ENCODE data around the gene RDH5.

DNA sequence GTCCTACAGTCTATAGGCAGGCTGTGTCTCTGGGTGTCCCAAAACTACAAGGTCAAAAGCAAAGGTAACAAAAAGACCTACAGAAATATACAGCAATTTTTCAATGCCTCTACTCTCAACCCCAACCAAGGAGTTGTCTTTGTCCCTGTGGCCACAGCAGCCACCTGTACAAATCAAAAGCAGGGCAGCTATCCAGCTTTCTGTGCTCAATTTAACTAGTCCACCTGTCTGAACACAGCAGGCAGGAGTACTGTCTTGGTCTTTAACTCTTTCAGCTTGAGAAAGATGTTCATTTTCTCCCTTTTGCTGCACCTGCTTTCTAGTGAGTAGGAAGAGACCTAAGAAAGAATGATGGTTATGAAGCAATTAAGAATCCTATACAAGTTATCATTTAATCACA is 42.5 kb downstream of the RDH5 start:
- TF ChIP-seq CTCF (IDR thresholded peaks at IDR 0.05; ENCODE audit: insufficient read depth, low read length, poor library complexity, severe bottlenecking) (no peak), EZH2phosphoT487 (conservative IDR thresholded peaks at IDR 0.05; ENCODE audit: low read length) (no peak)

Measured in SU-DHL-6 (cell line).